ENCODE measurements around the gene FIBP. TPM values are rescaled to one million over a fixed set of nuclear protein-coding genes. Genes with fewer than 3 reads are reported as not detected.

Gene FIBP
- polyA plus RNA-seq, 3 donors = 79.1 to 109 (median 101) TPM

GRCh38 chr11:65917077-65917433, 28.8 kb upstream of the FIBP start:
- Mint-ChIP-seq H3K9me3 (no peaks in the 10 kb centered on the region), H3K27me3 (ENCODE audit: low read depth in 3 of 3) (peaks cover 0 to 2% (median 0%) of the 10 kb centered on the region in 3 donors), H3K36me3 (peaks cover 12 to 15% of the 10 kb centered on the region in 2 donors), H3K4me3 (peak overlapping the region; percentile 37 to 51), H3K27ac (peak overlapping the region in 4 of 7 donors; percentile 28 to 82 (median 40)), H3K4me1 (peaks cover 55% of the 10 kb centered on the region)
- Histone ChIP-seq H3K4me1 (ENCODE audit: control insufficient read depth in 1 of 2, insufficient read depth in 2 of 2, low read length in 2 of 2) (peaks cover 58 to 64% of the 10 kb centered on the region in 2 donors), H3K9ac (ENCODE audit: insufficient read depth, low read length, poor library complexity, severe bottlenecking) (no peak overlapping the region), H3K36me3 (replicated peaks in 1 of 2; ENCODE audit: control insufficient read depth in 1 of 2, insufficient read depth in 2 of 2, low read length in 2 of 2) (peaks cover 2 to 5% of the 10 kb centered on the region in 2 donors), H3K4me2 (replicated peaks; ENCODE audit: extremely low read depth, low read length, poor library complexity, severe bottlenecking) (peak overlapping the region; percentile 99), H2AFZ (ENCODE audit: insufficient read depth, low read depth, low read length, poor library complexity, severe bottlenecking) (no peak overlapping the region), H3K4me3 (replicated peaks in 1 of 3; ENCODE audit: low read depth in 2 of 3, low read length in 3 of 3) (peak overlapping the region in 1 of 3 experiments; percentile 99), H3K27me3 (ENCODE audit: control insufficient read depth in 2 of 2, insufficient read depth in 2 of 2, low read length in 2 of 2) (no peaks in the 10 kb centered on the region), H3K27ac (ENCODE audit: low read depth in 1 of 2, low read length in 2 of 2) (peak overlapping the region in 1 of 2 donors; percentile 85), H3K9me3 (replicated peaks in 1 of 2; ENCODE audit: control insufficient read depth in 1 of 2, insufficient read depth in 1 of 2, low read length in 2 of 2) (no peaks in the 10 kb centered on the region), H4K20me1 (ENCODE audit: insufficient read depth, low read length) (peaks cover 10% of the 10 kb centered on the region), H3K79me2 (ENCODE audit: insufficient read depth, low read length) (peaks cover 38% of the 10 kb centered on the region)
- TF ChIP-seq CTCF (IDR thresholded peaks at IDR 0.05) = no peak
- no peak for DNase-seq
- 100% methylated on average over 2 of the region's 3 CpGs for WGBS (ENCODE audit: insufficient coverage)
- intact Hi-C loops (cut with micrococcal nuclease) = no loop called here

GRCh38 chr11:65916391-65916790, 28.1 kb upstream of the FIBP start:
- H3K4me1 ChIP-seq (ENCODE audit: control insufficient read depth in 1 of 2, insufficient read depth in 2 of 2, low read length in 2 of 2) = peaks cover 64 to 71% of the 10 kb centered on the region in 2 donors
- peak overlapping the region; percentile 68 for H3K4me2 ChIP-seq (replicated peaks; ENCODE audit: extremely low read depth, low read length, poor library complexity, severe bottlenecking)
- peak overlapping the region; percentile 24 for H3K9ac ChIP-seq (ENCODE audit: insufficient read depth, low read length, poor library complexity, severe bottlenecking)
- Mint-ChIP-seq H3K27me3 (ENCODE audit: low read depth in 3 of 3) (peaks cover 0 to 2% (median 0%) of the 10 kb centered on the region in 3 donors), H3K4me3 (peak overlapping the region in 1 of 2 donors; percentile 30), H3K36me3 (peaks cover 8% of the 10 kb centered on the region in 2 donors), H3K4me1 (peaks cover 60% of the 10 kb centered on the region), H3K9me3 (no peaks in the 10 kb centered on the region), H3K27ac (peak overlapping the region in 3 of 7 donors; percentile 19 to 83 (median 78))
- peak overlapping the region in 1 of 3 experiments; percentile 44 for H3K4me3 ChIP-seq (replicated peaks in 1 of 3; ENCODE audit: low read depth in 2 of 3, low read length in 3 of 3)
- 56% methylated on average over 2 of the region's 7 CpGs for WGBS (ENCODE audit: insufficient coverage)
- H2AFZ ChIP-seq (ENCODE audit: insufficient read depth, low read depth, low read length, poor library complexity, severe bottlenecking) = no peak overlapping the region
- H3K79me2 ChIP-seq (ENCODE audit: insufficient read depth, low read length) = peaks cover 38% of the 10 kb centered on the region
- no peak for TF ChIP-seq CTCF (IDR thresholded peaks at IDR 0.05)
- peaks cover 0 to 2% of the 10 kb centered on the region in 2 donors for H3K36me3 ChIP-seq (replicated peaks in 1 of 2; ENCODE audit: control insufficient read depth in 1 of 2, insufficient read depth in 2 of 2, low read length in 2 of 2)
- H4K20me1 ChIP-seq (ENCODE audit: insufficient read depth, low read length) = peaks cover 10% of the 10 kb centered on the region
- intact Hi-C loops (cut with micrococcal nuclease) = loop anchor here in 1 of 2 donors (1.0 kb wide), 1 partner anchor 14 kb away; no protein-coding TSS in a partner anchor
- no peaks in the 10 kb centered on the region for H3K27me3 ChIP-seq (ENCODE audit: control insufficient read depth in 2 of 2, insufficient read depth in 2 of 2, low read length in 2 of 2)
- H3K9me3 ChIP-seq (replicated peaks in 1 of 2; ENCODE audit: control insufficient read depth in 1 of 2, insufficient read depth in 1 of 2, low read length in 2 of 2) = no peaks in the 10 kb centered on the region
- DNase-seq = no peak
- H3K27ac ChIP-seq (ENCODE audit: low read depth in 1 of 2, low read length in 2 of 2) = peak overlapping the region; percentile 3 to 85

Measured in CD14-positive monocyte (primary cell).